HepG2 (cell line): ENCODE measurements around the gene ASIC3. TPM values are rescaled to one million over a fixed set of nuclear protein-coding genes. Genes with fewer than 3 reads are reported as not detected.

Experiments
- ATAC-seq: fragments of 200-7000 bp; cut with Tn5 transposase; 3 replicates; pipeline ENCODE4 v1.9.1; 2020; ENCODE audit warnings: mild to moderate bottlenecking, moderate library complexity
- BruUV-seq: library from RNA; stranded (reverse); fragments of 400-500 nt; replicated peaks from 2 replicates; lab custom pipeline; 2021; lab: Mats Ljungman, UMichigan
- CTCF ChIA-PET: fragments of 300-600 bp; formaldehyde crosslinking; extraction: SDS; loops from one replicate; lab custom pipeline; 2021; ENCODE audit warnings: low total read pairs, inconsistent platforms, low intra/inter-chr PET ratio; lab: Yijun Ruan, JAX
- POLR2A ChIA-PET: fragments of 350-600 bp; sonication (Branson Sonifier 250); formaldehyde crosslinking; loops from one replicate; lab custom pipeline; 2020; ENCODE audit warnings: antibody characterized with exemption, inconsistent platforms; lab: Yijun Ruan, JAX
- DNase-seq: peaks from one replicate; pipeline ENCODE4 v3.0.0-alpha.2; 2015; ENCODE audit warnings: low spot score
- FAIRE-seq: peaks from 3 replicates; lab custom pipeline; 2011; peaks lifted over from hg19 to GRCh38; lab: Jason Lieb, UNC
- H2AFZ ChIP-seq: one replicate; pipeline ENCODE4 v1.6.1; 2011; ENCODE audit warnings: low read length, inconsistent platforms
- H3K27ac ChIP-seq: fragments of 300-600 bp; 3 replicates; pipeline ENCODE4 v1.8.0; 2011; ENCODE audit warnings: mixed run types, mild to moderate bottlenecking, mixed read lengths, low read length, inconsistent platforms; ENCODE audit not compliant: insufficient read depth; ENCODE audit errors: extremely low read length
- H3K27me3 ChIP-seq, 2 experiments: fragments of 200-600 bp in 1 of 2; 2 replicates in 1 of 2; 3 replicates in 1 of 2; pipeline versions ENCODE4 v1.6.0 to v1.8.0; 2011; ENCODE audit warnings: low read length in 2 of 2, mild to moderate bottlenecking in 2 of 2, moderate library complexity in 2 of 2, inconsistent platforms in 1 of 2; ENCODE audit not compliant: insufficient read depth in 2 of 2, control insufficient read depth in 1 of 2
- H3K36me3 ChIP-seq, 2 experiments: fragments of 200-600 bp in 1 of 2; replicated peaks in 1 of 2; 2 replicates in 1 of 2; 3 replicates in 1 of 2; pipeline versions ENCODE4 v1.5.1 to v1.8.0; 2011; ENCODE audit warnings: low read length in 2 of 2, inconsistent platforms in 1 of 2; ENCODE audit not compliant: insufficient read depth in 2 of 2, control insufficient read depth in 1 of 2
- H3K4me1 ChIP-seq: 2 replicates; pipeline ENCODE4 v1.5.1; 2012; ENCODE audit warnings: low read length, inconsistent platforms; ENCODE audit not compliant: insufficient read depth
- H3K4me2 ChIP-seq: 2 replicates; pipeline ENCODE4 v1.6.0; 2011; ENCODE audit warnings: low read depth, low read length, inconsistent platforms
- H3K4me3 ChIP-seq, 3 experiments: fragments of 200-600 bp in 1 of 3; sonication (generic), shearing (Covaris generic) in 1 of 3; replicated peaks in 1 of 3; 2 replicates each; pipeline ENCODE4 v1.5.1; 2011 to 2016; ENCODE audit warnings: low read length in 3 of 3, inconsistent platforms in 2 of 3, low read depth in 2 of 3, mild to moderate bottlenecking in 2 of 3, control low read depth in 1 of 3, mixed read lengths in 1 of 3; ENCODE audit not compliant: insufficient read depth in 1 of 3
- H3K79me2 ChIP-seq: one replicate; pipeline ENCODE4 v1.6.1; 2011; ENCODE audit warnings: low read length, inconsistent platforms; ENCODE audit not compliant: insufficient read depth
- H3K9ac ChIP-seq: 2 replicates; pipeline ENCODE4 v1.6.0; 2011; ENCODE audit warnings: mild to moderate bottlenecking, low read depth, low read length, inconsistent platforms; ENCODE audit not compliant: insufficient read depth
- H3K9me3 ChIP-seq: 2 replicates; pipeline ENCODE4 v1.5.1; 2012; ENCODE audit warnings: mild to moderate bottlenecking, low read length
- H4K20me1 ChIP-seq: 2 replicates; pipeline ENCODE4 v1.6.0; 2011; ENCODE audit warnings: inconsistent platforms, mild to moderate bottlenecking, low read length, moderate library complexity; ENCODE audit not compliant: insufficient read depth
- AGO2 ChIP-seq: fragments of 200-400 bp; formaldehyde crosslinking; optimal IDR thresholded peaks from 2 replicates; pipeline ENCODE3; 2017; ENCODE audit warnings: mild to moderate bottlenecking, low read depth, low read length, moderate library complexity
- RBFOX2 ChIP-seq: fragments of 200-400 bp; formaldehyde crosslinking; IDR thresholded peaks from 2 replicates; pipeline ENCODE4 v1.6.1; 2017; ENCODE audit warnings: low read depth, mild to moderate bottlenecking, low read length
- ZNF274 ChIP-seq: sonication (generic); formaldehyde crosslinking; IDR thresholded peaks from 2 replicates; pipeline ENCODE4 v1.5.1; 2020; ENCODE audit warnings: mild to moderate bottlenecking, missing genetic modification reagents
- ZNF547 ChIP-seq: sonication (generic); formaldehyde crosslinking; IDR thresholded peaks from 2 replicates; pipeline ENCODE4 v1.5.1; 2020; ENCODE audit warnings: mild to moderate bottlenecking, missing genetic modification reagents
- WGBS: methylation state at CpG from one replicate; pipeline ENCODE4 v1.1.6; 2017; ENCODE audit warnings: low lambda C conversion rate; 5-methylcytosine and 5-hydroxymethylcytosine counted together
- in situ Hi-C: cut with HindIII; loops from 2 replicates; pipeline ENCODE4 v1.10.0; 2017; ENCODE audit warnings: low pct_unique_long_range_greater_than_20kb; ENCODE audit not compliant: extremely low pct_ligation_motif_present
- intact Hi-C: fragments of 100-400 bp; cut with micrococcal nuclease; formaldehyde crosslinking; loops from one replicate; pipeline ENCODE4 v1.10.0; 2022; ENCODE audit not compliant: unreplicated experiment
- polyA plus RNA-seq, 8 experiments: library from polyadenylated mRNA; depleted of rRNA in 3 of 8; stranded (reverse) in 7 of 8; unstranded in 1 of 8; fragments of >200 nt; fragmentation: Illumina TruSeq in 4 of 8; extraction: Trizol in 4 of 8; gene quantifications; 2 replicates each; pipeline versions ENCODE4 v1.2.1 to v1.2.3, GENCODE V29; 2011 to 2016; ENCODE audit warnings: low read depth in 4 of 8, missing spikeins in 1 of 8, mixed read lengths in 1 of 8; ENCODE audit not compliant: insufficient read depth in 1 of 8
- total RNA-seq, 5 experiments: library from RNA; depleted of rRNA; stranded (reverse); fragments of >200 nt; fragmentation: Illumina TruSeq; extraction: Trizol; gene quantifications; 2 replicates each; pipeline ENCODE4 v1.2.3, GENCODE V29; 2016; ENCODE audit warnings: low read depth in 1 of 5

The ASIC3 gene
- total and polyA plus RNA-seq, 2 of the 13 experiments (the other 11 are each of a cell fraction or from before 2014, with no cell fraction given) = 0.51 TPM; not detected in 1

GRCh38 chr7:151071032-151071866 lies 22.9 kb downstream of the ASIC3 start:
- no peak for FAIRE-seq
- Histone ChIP-seq H3K4me3 (no peak overlapping the region), H3K9me3 (no peaks in the 10 kb centered on the region), H3K27me3 (no peaks in the 10 kb centered on the region), H3K79me2 (no peaks in the 10 kb centered on the region), H3K9ac (no peak overlapping the region), H4K20me1 (no peaks in the 10 kb centered on the region), H3K4me1 (no peaks in the 10 kb centered on the region), H3K4me2 (no peak overlapping the region), H2AFZ (no peak overlapping the region), H3K36me3 (peaks cover 26 to 80% of the 10 kb centered on the region in 2 experiments), H3K27ac (no peak overlapping the region)
- no peak for ATAC-seq
- no TSS peak for BruUV-seq
- TF ChIP-seq AGO2 (peak; percentile 48), ZNF547 (CRISPR knock-in tag) (no peak)
- ChIA-PET CTCF (no interaction called here), POLR2A (interaction anchor here (2.2 to 3.4 kb wide), 2 partner anchors 9 to 10 kb away, joined by 7 to 30 read pairs; partner anchors contain the start of gene FASTK)
- no peak for DNase-seq
- intact Hi-C loops (no loop called here), in situ Hi-C loops (no loop called here)
- WGBS = 97% methylated on average over 24 of the region's 39 CpGs

- Histone ChIP-seq H3K9ac (no peak overlapping the region), H3K4me1 (peaks cover 3% of the 10 kb centered on the region), H3K4me2 (no peak overlapping the region), H3K79me2 (peaks cover 2% of the 10 kb centered on the region), H3K27ac (no peak overlapping the region), H3K9me3 (no peaks in the 10 kb centered on the region), H3K27me3 (no peaks in the 10 kb centered on the region), H3K36me3 (peaks cover 20 to 57% of the 10 kb centered on the region in 2 experiments), H2AFZ (no peak overlapping the region), H3K4me3 (no peak overlapping the region), H4K20me1 (no peaks in the 10 kb centered on the region)
- TF ChIP-seq AGO2 (peak; percentile 57), RBFOX2 (peak; percentile 52), ZNF274 (CRISPR knock-in tag) (no peak)
- ChIA-PET CTCF (no interaction called here), POLR2A (interaction anchor here (3.4 kb wide), 1 partner anchor 11 kb away, joined by 30 read pairs; no protein-coding TSS in a partner anchor)
- WGBS = 97% methylated on average over 10 of the region's 17 CpGs
- intact Hi-C loops (no loop called here), in situ Hi-C loops (no loop called here)
- no TSS peak for BruUV-seq
- FAIRE-seq (no peak), ATAC-seq (no peak), DNase-seq (no peak)
These were observed 25.7 kb downstream of the ASIC3 start for GRCh38 chr7:151073990-151074389.
